Measurements from ENCODE around the gene ZBTB6.

The ZBTB6 gene

GRCh38 chr9:122912964-122913673 is at the start of gene ZBTB6:
Gene ZBTB6, minus strand, starts transcription at chr9:122913323. Its CDS starts 1,251 bp downstream, at chr9:122912072.
- DNase-seq (ENCODE audit: low read depth, low spot score): no peak

DNA sequence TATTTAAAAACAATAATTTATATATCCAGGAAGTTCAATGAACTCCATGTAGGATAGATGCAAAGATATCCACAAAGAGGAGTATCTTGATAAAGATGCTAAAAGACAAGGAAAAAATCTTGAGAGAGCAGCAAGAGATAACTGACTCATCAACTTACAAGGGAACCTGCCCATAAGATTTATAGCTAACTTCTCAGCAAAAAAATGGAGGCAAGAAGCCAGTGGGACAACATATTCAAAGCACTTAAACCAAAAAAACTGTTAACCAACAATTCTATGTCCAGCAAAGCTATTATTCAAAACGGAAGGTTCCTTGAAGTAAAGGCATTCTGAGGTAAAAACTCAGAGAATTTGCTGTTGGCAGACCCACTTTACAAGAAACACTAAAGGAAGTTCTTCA is 48.0 kb upstream of the ZBTB6 start:
- no peak for DNase-seq (ENCODE audit: low read depth, low spot score)
- no peak overlapping the region for H3K27ac ChIP-seq

More at GRCh38 chr9:122912964-122913673, at the start of gene ZBTB6:
- H3K27ac ChIP-seq: peak within 1 kb of the TSS; percentile 92

DNA sequence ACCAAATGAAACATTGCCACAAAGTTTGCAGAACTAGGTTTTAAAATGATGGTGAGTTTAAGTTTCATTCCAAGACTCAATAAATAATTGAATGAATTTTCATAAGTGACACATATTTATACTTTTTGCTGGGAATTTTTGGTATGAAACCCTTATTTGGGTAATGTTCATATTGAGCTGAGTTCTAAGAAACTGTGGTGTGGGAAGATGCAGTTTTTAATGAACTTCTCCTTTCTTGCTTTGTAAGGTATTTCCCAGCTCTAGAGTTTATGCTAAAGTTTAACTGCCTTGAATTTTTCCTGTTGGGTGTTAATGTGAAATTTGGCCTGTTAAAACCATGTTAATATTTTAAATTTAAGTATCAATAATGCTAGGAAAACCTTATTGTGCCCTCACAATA is 42.8 kb upstream of the ZBTB6 start:
- H3K27ac ChIP-seq: no peak overlapping the region
- DNase-seq (ENCODE audit: low read depth, low spot score): no peak

GRCh38 chr9:122954253-122954691 is 41.1 kb upstream of the ZBTB6 start:
- H3K27ac ChIP-seq: peak overlapping the region; percentile 5
- no peak for DNase-seq (ENCODE audit: low read depth, low spot score)

DNA sequence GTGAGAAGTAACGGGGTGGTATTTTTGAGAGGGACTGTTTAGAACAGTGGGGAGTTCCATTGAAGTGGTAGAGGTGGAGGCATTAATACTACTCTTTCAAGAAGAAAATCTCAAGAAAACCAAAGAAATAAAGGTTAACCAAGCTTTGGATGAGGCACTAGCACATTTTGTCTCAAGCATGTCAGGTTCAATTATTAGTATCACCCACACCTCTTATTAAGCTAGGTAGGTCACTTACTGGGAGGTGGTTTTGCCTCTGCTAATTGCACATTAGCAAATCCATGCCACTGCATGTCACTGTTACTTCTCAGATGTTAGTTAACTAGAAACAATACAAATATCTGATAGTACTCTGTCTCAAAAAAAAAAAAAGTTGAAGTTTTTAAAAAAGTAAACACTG is 37.9 kb upstream of the ZBTB6 start:
- no peak overlapping the region for H3K27ac ChIP-seq
- no peak for DNase-seq (ENCODE audit: low read depth, low spot score)

DNA sequence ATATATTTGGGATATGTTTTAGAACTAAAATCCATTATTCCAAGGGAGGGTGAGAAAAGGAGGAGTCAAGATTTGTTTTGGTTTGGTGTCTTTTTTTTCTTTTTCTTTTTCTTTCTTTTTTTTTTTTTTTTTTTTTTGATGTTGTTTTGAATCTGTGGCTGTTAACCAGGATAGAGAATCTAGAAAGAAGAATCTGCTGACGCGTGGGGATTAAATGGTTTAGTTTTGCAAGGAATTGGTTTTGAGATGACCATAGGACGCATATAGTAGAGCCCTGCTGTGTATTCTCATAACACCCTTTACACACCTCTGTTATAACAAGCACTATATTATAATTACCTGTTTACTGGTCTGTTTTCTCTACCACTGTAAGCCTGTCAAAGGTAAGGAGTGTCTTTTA is 37.1 kb upstream of the ZBTB6 start:
- H3K27ac ChIP-seq: no peak overlapping the region
- DNase-seq (ENCODE audit: low read depth, low spot score): no peak

DNA sequence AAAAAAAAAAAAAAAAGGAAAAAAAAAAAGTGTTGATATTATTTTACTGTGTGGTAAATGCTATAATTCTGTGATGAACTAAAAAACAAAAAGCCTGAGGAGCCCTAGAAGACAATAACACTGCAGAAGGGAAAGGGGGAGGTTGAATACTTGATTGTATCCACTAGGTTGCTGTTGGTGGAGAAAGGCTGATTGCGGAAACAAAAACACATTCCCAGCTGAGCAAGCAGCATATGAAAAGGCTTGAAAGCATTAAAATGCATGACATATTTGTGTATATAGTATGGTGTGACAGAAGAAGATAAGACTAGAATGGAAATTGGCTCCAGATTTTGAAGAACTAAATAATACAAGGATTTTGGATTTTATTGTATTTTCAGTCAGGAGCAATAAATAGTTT is 36.6 kb upstream of the ZBTB6 start:
- H3K27ac ChIP-seq: no peak overlapping the region
- no peak for DNase-seq (ENCODE audit: low read depth, low spot score)

DNA sequence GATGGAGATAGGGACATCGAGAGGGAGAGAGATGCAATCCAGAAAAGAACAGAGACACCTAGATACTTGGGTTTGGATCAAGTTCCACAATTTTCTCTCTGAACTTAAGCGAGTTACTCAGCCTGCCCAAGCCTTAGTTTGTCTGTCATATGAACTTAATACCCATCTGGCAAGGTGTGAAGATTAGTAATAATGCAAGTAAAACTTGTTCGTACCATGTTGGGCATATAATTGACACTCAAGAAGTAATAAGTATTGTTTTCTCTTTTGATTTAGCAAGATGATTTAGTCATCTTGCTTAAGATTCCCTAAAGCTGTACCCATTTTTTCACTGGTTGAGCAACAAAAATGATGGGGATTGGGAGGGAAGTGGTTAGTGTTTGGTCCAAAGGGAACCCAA is 35.2 kb upstream of the ZBTB6 start:
- DNase-seq (ENCODE audit: low read depth, low spot score): no peak
- peak overlapping the region; percentile 68 for H3K27ac ChIP-seq

DNA sequence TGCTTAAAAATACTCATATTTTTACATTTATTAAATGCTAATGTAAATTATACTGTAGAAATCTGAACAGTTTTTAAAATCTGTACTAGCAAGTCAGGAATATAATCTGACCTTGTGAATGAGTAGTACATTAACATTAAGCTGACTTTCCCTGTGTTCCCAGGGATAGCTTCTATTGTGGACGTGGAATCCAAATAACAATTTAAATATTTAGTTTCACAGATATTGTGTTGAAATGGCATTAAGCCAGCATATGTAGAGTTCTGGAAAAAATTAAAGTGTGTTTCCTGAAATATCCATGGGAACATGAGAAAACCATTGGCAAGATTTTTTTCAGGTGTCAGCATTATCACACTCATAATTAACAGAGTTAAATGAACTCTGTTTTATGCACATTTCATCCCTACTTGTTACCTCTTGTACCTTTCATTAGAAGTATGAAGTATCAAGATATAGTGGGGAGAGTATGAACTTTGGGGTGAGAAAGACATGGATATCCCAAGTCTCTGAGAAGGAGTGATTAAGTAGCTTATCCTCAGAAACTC is 33.4 kb upstream of the ZBTB6 start:
- peak overlapping the region; percentile 68 for H3K27ac ChIP-seq
- DNase-seq (ENCODE audit: low read depth, low spot score): no peak

- DNase-seq (ENCODE audit: low read depth, low spot score): no peak
- peak overlapping the region; percentile 68 for H3K27ac ChIP-seq
Measured at GRCh38 chr9:122944960-122945888, 32.1 kb upstream of the ZBTB6 start.

DNA sequence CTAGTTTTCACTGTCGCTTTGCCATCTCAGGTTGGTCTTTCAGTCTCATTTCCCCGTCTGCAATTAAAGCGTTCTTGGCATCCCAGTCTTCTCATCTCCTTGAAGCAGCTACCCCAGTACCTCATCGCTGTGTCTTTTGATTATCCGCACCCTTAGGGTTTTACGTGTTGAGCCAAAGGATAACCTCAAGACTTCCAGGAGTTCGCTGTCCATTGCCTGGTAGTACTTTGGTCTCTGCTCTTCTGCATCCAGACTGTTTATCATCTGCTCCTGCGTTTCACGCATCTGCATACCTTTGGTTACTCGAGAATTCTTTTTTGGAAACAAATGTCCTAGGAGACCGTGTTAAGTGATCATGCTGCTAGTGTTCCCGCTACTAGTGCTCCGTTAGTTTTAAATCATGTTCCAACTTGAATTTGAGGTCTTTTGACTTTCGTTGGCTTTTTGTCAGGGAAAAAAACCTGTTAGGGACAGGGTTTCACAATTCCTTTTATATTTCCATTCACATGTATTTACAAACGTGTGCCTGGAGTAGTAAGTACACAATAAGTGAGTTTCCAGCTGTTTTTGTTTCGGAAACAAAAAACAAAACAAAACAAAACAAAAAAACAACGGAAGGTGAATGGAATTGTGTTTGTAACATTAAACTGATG is 28.6 kb upstream of the ZBTB6 start:
- no peak for DNase-seq (ENCODE audit: low read depth, low spot score)

DNA sequence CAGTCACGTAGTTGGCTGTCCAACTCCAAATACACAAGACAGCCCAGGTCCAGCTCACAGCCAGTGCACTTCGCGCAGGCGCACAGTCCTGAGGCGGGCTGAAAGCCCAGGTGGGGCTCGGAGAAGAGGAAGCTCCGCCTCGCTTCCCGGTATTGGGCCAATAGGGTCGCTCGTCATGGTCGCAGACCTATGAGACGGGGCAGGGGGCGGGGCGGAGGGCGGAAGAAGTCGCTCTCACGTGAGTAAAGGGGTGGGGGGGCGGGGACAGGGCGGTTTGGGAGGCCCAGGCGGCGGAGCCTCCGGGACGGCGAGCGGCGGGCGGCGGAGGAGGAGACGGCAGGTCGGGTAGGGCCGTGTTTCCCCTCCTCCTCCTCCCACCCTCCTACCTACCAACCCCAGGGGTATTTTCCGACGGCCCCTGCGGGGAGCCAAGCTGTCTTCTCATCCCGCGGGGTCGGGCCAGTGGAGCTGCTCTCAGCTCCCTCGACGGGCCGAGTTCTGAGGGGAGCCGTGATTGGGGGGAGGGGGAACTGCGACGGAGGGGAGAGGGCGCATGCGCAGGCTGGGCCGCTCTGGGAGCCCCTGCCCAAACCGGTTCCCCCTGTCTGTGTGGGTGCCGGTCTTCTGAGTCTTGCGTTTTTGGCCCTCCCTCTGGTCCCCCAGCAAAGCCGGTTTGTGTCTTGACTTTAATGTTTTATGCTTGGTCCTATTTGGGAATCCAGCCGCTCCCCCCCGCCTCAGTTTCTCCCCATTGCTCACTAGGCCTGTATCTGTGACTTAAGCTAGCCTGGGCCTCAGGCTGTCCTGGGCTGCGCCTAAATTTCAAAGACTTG is 27.8 kb upstream of the ZBTB6 start, which contains the start of gene RABGAP1:
Gene RABGAP1 (plus strand): TSS at position 272 of the 833 bp plus-strand sequence. CDS start 16,040 bp downstream, outside the sequence.
- H3K27ac ChIP-seq: peak within 1 kb of the TSS; percentile 86
- DNase-seq (ENCODE audit: low read depth, low spot score): peak; percentile 92

More for the DNA sequence above, 28.6 kb upstream of the ZBTB6 start:
- peak overlapping the region; percentile 86 for H3K27ac ChIP-seq

GRCh38 chr9:122940454-122940748 is 27.3 kb upstream of the ZBTB6 start:
- H3K27ac ChIP-seq: peak overlapping the region; percentile 86
- DNase-seq (ENCODE audit: low read depth, low spot score): no peak

- peak overlapping the region; percentile 86 for H3K27ac ChIP-seq
- no peak for DNase-seq (ENCODE audit: low read depth, low spot score)
Measured at GRCh38 chr9:122939601-122940000, 26.5 kb upstream of the ZBTB6 start.

DNA sequence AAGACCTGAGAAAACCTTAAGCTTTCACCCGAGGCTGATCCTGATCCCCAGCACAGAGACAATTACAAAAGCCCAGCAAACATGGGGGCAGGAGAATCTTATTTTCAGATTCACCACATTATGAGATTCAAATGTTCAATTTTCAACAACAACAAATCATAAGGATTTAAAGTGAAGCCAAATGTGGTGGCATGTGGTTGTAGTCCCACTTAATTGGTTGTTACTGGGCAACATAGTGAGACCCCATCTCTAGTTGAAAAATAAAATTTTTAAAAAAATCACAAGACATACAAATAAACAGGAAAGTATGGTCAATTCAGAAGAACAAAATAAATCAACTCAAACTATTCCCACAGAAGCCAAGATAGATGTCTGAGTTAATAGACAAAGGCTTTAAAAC is 23.8 kb upstream of the ZBTB6 start:
- no peak for DNase-seq (ENCODE audit: low read depth, low spot score)
- no peak overlapping the region for H3K27ac ChIP-seq

GRCh38 chr9:122936464-122936863 is 23.3 kb upstream of the ZBTB6 start:
- no peak overlapping the region for H3K27ac ChIP-seq
- no peak for DNase-seq (ENCODE audit: low read depth, low spot score)

DNA sequence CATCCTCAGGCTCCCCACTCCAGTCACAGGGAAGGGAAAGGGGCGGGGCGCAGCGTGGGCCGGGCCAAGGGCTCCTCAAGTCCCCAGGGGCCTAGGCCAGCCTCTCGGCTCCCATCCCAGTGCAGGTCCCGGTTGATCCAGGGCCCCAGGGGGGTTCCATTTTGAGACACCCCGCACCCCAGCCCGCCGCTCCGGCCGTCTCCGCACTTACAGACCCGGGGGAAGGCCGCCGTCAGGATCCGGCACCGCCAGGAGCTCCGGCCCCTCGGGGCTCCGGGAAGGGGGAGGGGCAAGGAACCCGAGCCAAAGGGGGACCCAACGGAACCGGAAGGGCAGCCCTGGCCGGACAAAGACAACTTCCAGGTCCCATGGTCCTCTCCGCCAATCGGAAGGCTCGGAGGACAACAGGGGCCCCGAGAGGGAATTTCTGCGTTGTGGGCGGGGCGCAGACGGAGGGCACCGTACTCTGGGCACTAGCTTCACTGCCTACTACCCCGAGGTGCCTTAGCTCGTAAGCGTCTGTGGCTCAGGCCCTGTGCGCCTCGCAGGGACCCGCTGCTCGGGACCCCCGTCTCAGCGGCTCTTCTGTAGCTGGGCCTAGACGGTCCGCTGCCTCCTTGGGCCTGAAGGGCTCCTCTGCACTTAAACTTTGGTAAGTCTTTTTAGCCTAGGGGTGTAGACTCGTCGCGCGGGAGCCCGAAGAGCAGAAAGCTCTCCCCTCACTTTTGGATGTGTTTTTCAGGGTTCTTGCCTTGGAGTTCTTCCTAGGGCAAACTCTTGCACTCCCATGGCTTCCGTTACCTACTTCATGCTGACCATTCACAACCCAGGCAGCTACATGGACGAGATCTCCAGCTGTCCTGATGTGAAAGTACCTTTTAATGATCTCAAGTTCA is 18.4 kb upstream of the ZBTB6 start, which contains the start of gene ZBTB26:
Gene ZBTB26 (minus strand): TSS at position 287 of the 896 bp plus-strand sequence. CDS start 11,578 bp downstream, outside the sequence.
- DNase-seq (ENCODE audit: low read depth, low spot score): no peak
- H3K27ac ChIP-seq: peak within 1 kb of the TSS; percentile 69

DNA sequence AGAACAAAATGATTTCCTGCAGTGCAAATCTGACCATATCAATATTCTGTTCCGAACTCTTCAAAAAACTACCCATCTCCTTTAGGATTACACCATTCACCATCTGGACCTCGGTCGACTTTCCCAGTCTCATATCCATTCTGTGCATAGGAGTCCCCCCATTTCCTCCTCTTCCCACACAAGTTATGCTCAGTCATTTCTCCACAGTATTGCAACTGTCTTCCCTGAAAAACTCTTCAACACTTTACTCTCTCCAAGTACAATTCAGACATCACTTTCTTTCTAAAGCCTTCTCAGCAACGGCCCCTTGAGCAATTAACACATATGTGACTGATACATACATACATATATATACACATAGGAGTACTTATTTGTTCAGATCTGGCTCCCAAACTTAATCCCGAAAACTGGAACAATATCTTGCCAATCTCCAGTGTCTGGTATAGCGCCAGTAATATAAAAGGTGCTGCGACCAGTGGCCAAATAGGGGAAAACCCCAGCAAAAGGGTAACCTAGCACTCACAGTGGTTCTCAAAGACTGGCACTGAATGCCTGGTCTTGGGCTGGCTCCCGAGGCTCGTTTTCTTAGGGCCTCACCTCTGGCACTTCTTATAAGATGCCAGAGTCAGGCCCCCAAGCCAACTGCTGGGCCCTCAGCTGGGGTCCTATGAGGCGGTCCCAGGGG is 17.6 kb upstream of the ZBTB6 start:
- H3K27ac ChIP-seq: peak overlapping the region; percentile 69
- no peak for DNase-seq (ENCODE audit: low read depth, low spot score)

All from epithelial cell of prostate (primary cell).